Osteoblast (primary cell): ENCODE data around the gene ADGRF4. TPM values are rescaled to one million over a fixed set of nuclear protein-coding genes. Genes with fewer than 3 reads are reported as not detected.

ENCODE experiments used
- DNase-seq: peaks from one replicate; pipeline ENCODE4 v3.0.0; 2011; ENCODE audit warnings: low spot score, mixed read lengths; ENCODE audit not compliant: insufficient read length; ENCODE audit errors: missing footprints
- H2AFZ ChIP-seq: 2 replicates; pipeline ENCODE4 v1.6.0; 2011; ENCODE audit warnings: mild to moderate bottlenecking, low read length
- H3K27ac ChIP-seq: 2 replicates; pipeline ENCODE4 v1.5.1; 2011; ENCODE audit warnings: mild to moderate bottlenecking, low read depth, low read length, moderate library complexity
- H3K27me3 ChIP-seq: 2 replicates; pipeline ENCODE4 v1.6.0; 2012; ENCODE audit warnings: mild to moderate bottlenecking, control low read depth, inconsistent platforms, low read length, moderate library complexity; ENCODE audit not compliant: insufficient read depth
- H3K36me3 ChIP-seq: 2 replicates; pipeline ENCODE4 v1.5.1; 2011; ENCODE audit warnings: mild to moderate bottlenecking, low read length, control low read depth, moderate library complexity; ENCODE audit not compliant: insufficient read depth
- H3K4me1 ChIP-seq: 2 replicates; pipeline ENCODE4 v1.5.1; 2011; ENCODE audit warnings: mild to moderate bottlenecking, low read length, control low read depth, moderate library complexity; ENCODE audit not compliant: insufficient read depth
- H3K4me2 ChIP-seq: 2 replicates; pipeline ENCODE4 v1.6.0; 2011; ENCODE audit warnings: mild to moderate bottlenecking, low read length; ENCODE audit not compliant: insufficient read depth
- H3K4me3 ChIP-seq: fragments of 200-600 bp; sonication (generic); 3 replicates; pipeline ENCODE4 v1.5.1; 2012; ENCODE audit warnings: mild to moderate bottlenecking, low read length, inconsistent platforms; ENCODE audit not compliant: insufficient read depth
- H3K79me2 ChIP-seq: 2 replicates; pipeline ENCODE4 v1.6.0; 2012; ENCODE audit warnings: mild to moderate bottlenecking, low read length, control low read depth, inconsistent platforms; ENCODE audit not compliant: insufficient read depth
- H3K9me3 ChIP-seq: 2 replicates; pipeline ENCODE4 v1.5.1; 2011; ENCODE audit warnings: low read depth, low read length, control low read depth
- H4K20me1 ChIP-seq: 2 replicates; pipeline ENCODE4 v1.6.0; 2012; ENCODE audit warnings: mild to moderate bottlenecking, low read length, control low read depth; ENCODE audit not compliant: insufficient read depth
- total RNA-seq: library from RNA; depleted of rRNA; stranded (reverse); fragments of >200 nt; gene quantifications from 2 replicates; pipeline ENCODE4 v1.2.3, GENCODE V29; 2012
- TF ChIP-seq, protein P1 (sequence below): IDR thresholded peaks from 2 replicates; pipeline ENCODE4 v1.5.1; 2011; ENCODE audit warnings: mild to moderate bottlenecking, low read depth, low read length, moderate library complexity; ENCODE audit errors: extremely low read depth

The ADGRF4 gene
- total RNA-seq, 1 donor = under 0.01 TPM

DNA sequence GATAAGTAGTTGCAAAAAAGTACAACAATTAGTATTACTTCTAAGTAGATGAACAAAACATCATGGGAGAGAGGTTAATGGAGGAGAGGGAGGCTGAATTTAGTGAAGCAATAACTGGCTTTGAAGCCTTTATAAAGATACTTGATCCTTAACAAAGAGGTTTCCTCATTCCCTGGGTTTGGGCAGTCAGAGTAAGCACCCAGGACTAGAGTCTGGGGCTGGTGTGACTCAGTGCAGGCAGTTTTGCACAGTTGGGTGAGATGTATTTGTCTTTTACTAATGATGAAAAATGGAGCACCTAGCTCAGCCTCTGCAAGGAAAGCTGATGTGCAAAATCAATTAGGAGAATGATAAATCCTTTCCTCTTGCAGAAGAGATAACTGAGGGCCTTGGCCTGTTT lies 71.6 kb downstream of the ADGRF4 start:
- Histone ChIP-seq H3K27ac (no peak overlapping the region), H3K27me3 (no peaks in the 10 kb centered on the region), H3K9me3 (no peaks in the 10 kb centered on the region), H3K4me3 (no peak overlapping the region), H3K36me3 (no peaks in the 10 kb centered on the region), H4K20me1 (no peaks in the 10 kb centered on the region), H3K79me2 (no peaks in the 10 kb centered on the region), H3K4me2 (no peak overlapping the region), H2AFZ (no peak overlapping the region), H3K4me1 (no peaks in the 10 kb centered on the region)
- no peak for DNase-seq
- TF ChIP-seq, protein P1, sequence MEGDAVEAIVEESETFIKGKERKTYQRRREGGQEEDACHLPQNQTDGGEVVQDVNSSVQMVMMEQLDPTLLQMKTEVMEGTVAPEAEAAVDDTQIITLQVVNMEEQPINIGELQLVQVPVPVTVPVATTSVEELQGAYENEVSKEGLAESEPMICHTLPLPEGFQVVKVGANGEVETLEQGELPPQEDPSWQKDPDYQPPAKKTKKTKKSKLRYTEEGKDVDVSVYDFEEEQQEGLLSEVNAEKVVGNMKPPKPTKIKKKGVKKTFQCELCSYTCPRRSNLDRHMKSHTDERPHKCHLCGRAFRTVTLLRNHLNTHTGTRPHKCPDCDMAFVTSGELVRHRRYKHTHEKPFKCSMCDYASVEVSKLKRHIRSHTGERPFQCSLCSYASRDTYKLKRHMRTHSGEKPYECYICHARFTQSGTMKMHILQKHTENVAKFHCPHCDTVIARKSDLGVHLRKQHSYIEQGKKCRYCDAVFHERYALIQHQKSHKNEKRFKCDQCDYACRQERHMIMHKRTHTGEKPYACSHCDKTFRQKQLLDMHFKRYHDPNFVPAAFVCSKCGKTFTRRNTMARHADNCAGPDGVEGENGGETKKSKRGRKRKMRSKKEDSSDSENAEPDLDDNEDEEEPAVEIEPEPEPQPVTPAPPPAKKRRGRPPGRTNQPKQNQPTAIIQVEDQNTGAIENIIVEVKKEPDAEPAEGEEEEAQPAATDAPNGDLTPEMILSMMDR = no peak

Other genes with a start within 250 kb of the ADGRF4 start
- gene CD2AP, start 220.8 kb upstream of the ADGRF4 start, total RNA-seq = 26.2 and 30.4 TPM in 2 replicates
- under 0.01 TPM in 1 of 2 replicates, not detected in the other for gene OPN5, start 83.5 kb downstream of the ADGRF4 start, total RNA-seq